Measurements from ENCODE around the gene TDRD1.

The TDRD1 gene

GRCh38 chr10:114179747-114180146 is 594 bp downstream of the TDRD1 start:
- H2BK12ac ChIP-seq (ENCODE audit: low read length) = no peak overlapping the region

DNA sequence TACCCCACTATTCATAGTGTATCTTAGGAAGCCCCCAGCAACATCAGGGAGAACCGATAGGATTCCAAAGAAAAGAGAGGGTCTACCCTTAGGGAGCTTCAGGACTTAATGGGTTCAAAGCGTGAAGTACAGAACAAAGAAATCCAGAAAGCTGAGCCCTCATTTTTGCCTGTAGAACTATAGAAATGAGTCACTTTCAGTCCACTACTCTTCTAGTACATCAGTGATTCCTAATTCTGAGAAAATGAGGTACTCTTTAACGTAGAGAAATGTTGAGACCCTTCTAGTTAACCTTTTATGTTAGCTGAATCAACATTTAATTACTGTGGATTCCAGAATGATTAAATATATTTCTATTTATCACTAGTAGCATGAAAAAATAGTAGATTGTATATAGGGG is 1.8 kb downstream of the TDRD1 start:
- Histone ChIP-seq H4K12ac (ENCODE audit: low read depth, low read length) (no peak overlapping the region), H4K8ac (ENCODE audit: low read depth, low read length) (no peak overlapping the region), H3K4me3 (ENCODE audit: low read depth, low read length) (no peak overlapping the region), H3K27me3 (ENCODE audit: insufficient read depth, low read length) (no peaks in the 10 kb centered on the region), H4K91ac (ENCODE audit: low read depth, low read length) (no peak overlapping the region), H3K27ac (ENCODE audit: low read depth, low read length) (no peak overlapping the region), H3K36me3 (ENCODE audit: control insufficient read depth in 1 of 2, insufficient read depth in 2 of 2, low read length in 2 of 2) (no peaks in the 10 kb centered on the region), H3K14ac (ENCODE audit: low read length) (no peak overlapping the region), H3K4me2 (ENCODE audit: low read length) (no peak overlapping the region), H3K18ac (ENCODE audit: low read length) (no peak overlapping the region), H3K79me1 (ENCODE audit: low read length) (no peaks in the 10 kb centered on the region), H2BK5ac (ENCODE audit: low read depth, low read length, poor library complexity) (no peak overlapping the region), H2AFZ (ENCODE audit: insufficient read depth, low read length, poor library complexity) (no peak overlapping the region), H3K23ac (ENCODE audit: low read length) (no peak overlapping the region), H3K4ac (ENCODE audit: low read depth, low read length) (no peak overlapping the region), H2BK120ac (ENCODE audit: insufficient read depth, low read length, poor library complexity) (no peak overlapping the region), H2AK5ac (ENCODE audit: low read length) (no peak overlapping the region), H3K4me1 (ENCODE audit: control insufficient read depth in 1 of 2, insufficient read depth in 2 of 2, low read length in 2 of 2) (peaks cover 0 to 4% of the 10 kb centered on the region in 2 experiments), H3K9me3 (ENCODE audit: insufficient read depth, low read depth, low read length) (no peaks in the 10 kb centered on the region), H2BK12ac (ENCODE audit: low read length) (no peak overlapping the region), H3K79me2 (ENCODE audit: control insufficient read depth, insufficient read depth, low read length, poor library complexity) (no peaks in the 10 kb centered on the region), H3K9ac (ENCODE audit: low read length) (no peak overlapping the region)
- no peak for DNase-seq
- WGBS (ENCODE audit: extremely low coverage, insufficient coverage, insufficient read length) = no CpG with 5 or more reads among the region's 3 CpGs

More at GRCh38 chr10:114179747-114180146, 594 bp downstream of the TDRD1 start:
- no peak overlapping the region for H3K4me3 ChIP-seq (ENCODE audit: low read depth, low read length)
- no peaks in the 10 kb centered on the region for H3K79me1 ChIP-seq (ENCODE audit: low read length)
- H3K18ac ChIP-seq (ENCODE audit: low read length) = no peak overlapping the region
- H3K27ac ChIP-seq (ENCODE audit: low read depth, low read length) = no peak overlapping the region
- H3K9me3 ChIP-seq (ENCODE audit: insufficient read depth, low read depth, low read length) = no peaks in the 10 kb centered on the region
- H2BK5ac ChIP-seq (ENCODE audit: low read depth, low read length, poor library complexity) = no peak overlapping the region
- H2AFZ ChIP-seq (ENCODE audit: insufficient read depth, low read length, poor library complexity) = no peak overlapping the region
- no peak overlapping the region for H3K14ac ChIP-seq (ENCODE audit: low read length)
- peaks cover 2 to 4% of the 10 kb centered on the region in 2 experiments for H3K4me1 ChIP-seq (ENCODE audit: control insufficient read depth in 1 of 2, insufficient read depth in 2 of 2, low read length in 2 of 2)
- no peak overlapping the region for H3K23ac ChIP-seq (ENCODE audit: low read length)
- no peaks in the 10 kb centered on the region for H3K79me2 ChIP-seq (ENCODE audit: control insufficient read depth, insufficient read depth, low read length, poor library complexity)
- no peak overlapping the region for H4K91ac ChIP-seq (ENCODE audit: low read depth, low read length)
- no peak overlapping the region for H4K8ac ChIP-seq (ENCODE audit: low read depth, low read length)
- DNase-seq = no peak
- H3K9ac ChIP-seq (ENCODE audit: low read length) = no peak overlapping the region
- no peak overlapping the region for H3K4ac ChIP-seq (ENCODE audit: low read depth, low read length)
- H2BK120ac ChIP-seq (ENCODE audit: insufficient read depth, low read length, poor library complexity) = no peak overlapping the region
- no peaks in the 10 kb centered on the region for H3K27me3 ChIP-seq (ENCODE audit: insufficient read depth, low read length)
- H3K36me3 ChIP-seq (ENCODE audit: control insufficient read depth in 1 of 2, insufficient read depth in 2 of 2, low read length in 2 of 2) = no peaks in the 10 kb centered on the region
- H4K12ac ChIP-seq (ENCODE audit: low read depth, low read length) = no peak overlapping the region
- WGBS (ENCODE audit: extremely low coverage, insufficient coverage, insufficient read length) = no CpG with 5 or more reads among the region's 8 CpGs
- no peak overlapping the region for H2AK5ac ChIP-seq (ENCODE audit: low read length)
- H3K4me2 ChIP-seq (ENCODE audit: low read length) = no peak overlapping the region

DNA sequence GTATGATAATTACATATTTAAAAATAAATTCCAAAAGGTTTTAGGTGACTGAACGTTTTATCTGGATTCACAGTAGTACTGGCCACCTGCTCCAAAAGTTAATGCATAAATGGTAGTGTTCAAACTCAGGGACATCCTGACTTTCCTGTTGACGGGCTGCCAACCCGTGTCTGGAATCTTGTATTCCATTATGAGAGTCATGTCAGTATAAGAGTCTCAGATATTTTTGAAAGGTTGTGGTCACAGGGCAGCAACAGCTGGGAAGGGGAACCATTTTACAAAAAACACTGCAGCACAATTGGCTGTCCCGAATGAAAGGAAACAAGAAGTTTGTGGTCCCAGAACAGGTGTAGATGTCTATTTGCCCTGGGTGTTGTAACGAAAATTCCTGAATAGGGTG is 2.8 kb downstream of the TDRD1 start:
- Histone ChIP-seq H3K4me1 (ENCODE audit: control insufficient read depth in 1 of 2, insufficient read depth in 2 of 2, low read length in 2 of 2) (peaks cover 0 to 4% of the 10 kb centered on the region in 2 experiments), H3K4me2 (ENCODE audit: low read length) (no peak overlapping the region), H3K4ac (ENCODE audit: low read depth, low read length) (no peak overlapping the region), H2BK120ac (ENCODE audit: insufficient read depth, low read length, poor library complexity) (no peak overlapping the region), H3K23ac (ENCODE audit: low read length) (no peak overlapping the region), H3K18ac (ENCODE audit: low read length) (no peak overlapping the region), H4K12ac (ENCODE audit: low read depth, low read length) (no peak overlapping the region), H3K14ac (ENCODE audit: low read length) (no peak overlapping the region), H3K27me3 (ENCODE audit: insufficient read depth, low read length) (no peaks in the 10 kb centered on the region), H4K91ac (ENCODE audit: low read depth, low read length) (no peak overlapping the region), H3K9ac (ENCODE audit: low read length) (no peak overlapping the region), H4K8ac (ENCODE audit: low read depth, low read length) (no peak overlapping the region), H2BK12ac (ENCODE audit: low read length) (no peak overlapping the region), H3K79me2 (ENCODE audit: control insufficient read depth, insufficient read depth, low read length, poor library complexity) (no peaks in the 10 kb centered on the region), H3K36me3 (ENCODE audit: control insufficient read depth in 1 of 2, insufficient read depth in 2 of 2, low read length in 2 of 2) (no peaks in the 10 kb centered on the region), H2BK5ac (ENCODE audit: low read depth, low read length, poor library complexity) (no peak overlapping the region), H3K9me3 (ENCODE audit: insufficient read depth, low read depth, low read length) (no peaks in the 10 kb centered on the region), H3K79me1 (ENCODE audit: low read length) (no peaks in the 10 kb centered on the region), H3K4me3 (ENCODE audit: low read depth, low read length) (no peak overlapping the region), H3K27ac (ENCODE audit: low read depth, low read length) (no peak overlapping the region), H2AFZ (ENCODE audit: insufficient read depth, low read length, poor library complexity) (no peak overlapping the region), H2AK5ac (ENCODE audit: low read length) (no peak overlapping the region)
- DNase-seq = peak in 1 of 2 donors; percentile 53
- no CpG with 5 or more reads among the region's 5 CpGs for WGBS (ENCODE audit: extremely low coverage, insufficient coverage, insufficient read length)

- Histone ChIP-seq H3K14ac (ENCODE audit: low read length) (no peak overlapping the region), H4K12ac (ENCODE audit: low read depth, low read length) (no peak overlapping the region), H3K27me3 (ENCODE audit: insufficient read depth, low read length) (no peaks in the 10 kb centered on the region), H2BK120ac (ENCODE audit: insufficient read depth, low read length, poor library complexity) (no peak overlapping the region), H3K4ac (ENCODE audit: low read depth, low read length) (no peak overlapping the region), H3K36me3 (ENCODE audit: control insufficient read depth in 1 of 2, insufficient read depth in 2 of 2, low read length in 2 of 2) (no peaks in the 10 kb centered on the region), H4K8ac (ENCODE audit: low read depth, low read length) (no peak overlapping the region), H2AK5ac (ENCODE audit: low read length) (no peak overlapping the region), H3K18ac (ENCODE audit: low read length) (no peak overlapping the region), H3K4me2 (ENCODE audit: low read length) (no peak overlapping the region), H3K4me1 (ENCODE audit: control insufficient read depth in 1 of 2, insufficient read depth in 2 of 2, low read length in 2 of 2) (peaks cover 0 to 4% of the 10 kb centered on the region in 2 experiments), H3K4me3 (ENCODE audit: low read depth, low read length) (no peak overlapping the region), H2BK5ac (ENCODE audit: low read depth, low read length, poor library complexity) (no peak overlapping the region), H2BK12ac (ENCODE audit: low read length) (no peak overlapping the region), H3K27ac (ENCODE audit: low read depth, low read length) (no peak overlapping the region), H3K79me1 (ENCODE audit: low read length) (no peaks in the 10 kb centered on the region), H3K9me3 (ENCODE audit: insufficient read depth, low read depth, low read length) (no peaks in the 10 kb centered on the region), H3K9ac (ENCODE audit: low read length) (no peak overlapping the region), H3K23ac (ENCODE audit: low read length) (no peak overlapping the region), H4K91ac (ENCODE audit: low read depth, low read length) (no peak overlapping the region), H2AFZ (ENCODE audit: insufficient read depth, low read length, poor library complexity) (no peak overlapping the region), H3K79me2 (ENCODE audit: control insufficient read depth, insufficient read depth, low read length, poor library complexity) (no peaks in the 10 kb centered on the region)
- WGBS (ENCODE audit: extremely low coverage, insufficient coverage, insufficient read length) = no CpG with 5 or more reads among the region's 9 CpGs
- no peak for DNase-seq
Measured at GRCh38 chr10:114183563-114183962, 4.4 kb downstream of the TDRD1 start.
